ENCODE data around the gene EIF3M.
"Not testable (repeated sequence)": the region's sequence is repeated elsewhere in the genome, so short reads cannot be mapped to it uniquely, and the experiment has no call there.

EIF3M gene

GRCh38 chr11:32583459-32584271 is at the start of gene EIF3M:
Gene EIF3M (plus strand): TSS chr11:32583831. CDS start chr11:32583888, 57 bp downstream.
- peak; percentile 93 to 95 for DNase-seq

- DNase-seq = no peak
Measured at GRCh38 chr11:32538804-32539203, 44.8 kb upstream of the EIF3M start.

- no peak for DNase-seq
Measured at GRCh38 chr11:32549611-32550187, 33.9 kb upstream of the EIF3M start.

GRCh38 chr11:32550207-32550606 is 33.4 kb upstream of the EIF3M start:
- no peak for DNase-seq

GRCh38 chr11:32555091-32555490 is 28.5 kb upstream of the EIF3M start:
- DNase-seq = no peak

GRCh38 chr11:32555895-32556294 is 27.7 kb upstream of the EIF3M start:
- no peak for DNase-seq

- no peak for DNase-seq
Measured at GRCh38 chr11:32561835-32562234, 21.8 kb upstream of the EIF3M start.

- no peak for DNase-seq
Measured at GRCh38 chr11:32562839-32563599, 20.6 kb upstream of the EIF3M start.

- DNase-seq = no peak
Measured at GRCh38 chr11:32563600-32563959, 20.1 kb upstream of the EIF3M start.

- no peak for DNase-seq
Measured at GRCh38 chr11:32566517-32566916, 17.1 kb upstream of the EIF3M start.

GRCh38 chr11:32567154-32567553 is 16.5 kb upstream of the EIF3M start:
- DNase-seq = no peak

GRCh38 chr11:32569313-32569881 is 14.2 kb upstream of the EIF3M start:
- DNase-seq = no peak

GRCh38 chr11:32571039-32571438 is 12.6 kb upstream of the EIF3M start:
- DNase-seq = no peak

GRCh38 chr11:32573228-32573627 is 10.4 kb upstream of the EIF3M start:
- DNase-seq = no peak

GRCh38 chr11:32574421-32574820 is 9.2 kb upstream of the EIF3M start:
- no peak for DNase-seq

GRCh38 chr11:32575070-32575469 is 8.6 kb upstream of the EIF3M start:
- no peak for DNase-seq

GRCh38 chr11:32576456-32576855 is 7.2 kb upstream of the EIF3M start:
- no peak for DNase-seq

- no peak for DNase-seq
Measured at GRCh38 chr11:32580967-32581366, 2.7 kb upstream of the EIF3M start.

GRCh38 chr11:32581556-32581955 is 2.1 kb upstream of the EIF3M start:
- no peak for DNase-seq

- DNase-seq = no peak
Measured at GRCh38 chr11:32584921-32585320, 1.3 kb downstream of the EIF3M start.

- DNase-seq = no peak
Measured at GRCh38 chr11:32586576-32587190, 3.1 kb downstream of the EIF3M start.

GRCh38 chr11:32594272-32594671 is 10.6 kb downstream of the EIF3M start:
- no peak for DNase-seq

- not testable (repeated sequence) for DNase-seq
Measured at GRCh38 chr11:32596114-32596513, 12.5 kb downstream of the EIF3M start.
